ENCODE measurements around the gene STN1. TPM values are rescaled to one million over a fixed set of nuclear protein-coding genes. Genes with fewer than 3 reads are reported as not detected.
A peak's percentile ranks its signal among the peaks of the same experiment; 100 is the strongest.

Gene STN1
- total and polyA plus RNA-seq, 2 donors (not counting 1 experiment from before 2014, with no cell fraction given) = 21.7 to 36.5 TPM

DNA sequence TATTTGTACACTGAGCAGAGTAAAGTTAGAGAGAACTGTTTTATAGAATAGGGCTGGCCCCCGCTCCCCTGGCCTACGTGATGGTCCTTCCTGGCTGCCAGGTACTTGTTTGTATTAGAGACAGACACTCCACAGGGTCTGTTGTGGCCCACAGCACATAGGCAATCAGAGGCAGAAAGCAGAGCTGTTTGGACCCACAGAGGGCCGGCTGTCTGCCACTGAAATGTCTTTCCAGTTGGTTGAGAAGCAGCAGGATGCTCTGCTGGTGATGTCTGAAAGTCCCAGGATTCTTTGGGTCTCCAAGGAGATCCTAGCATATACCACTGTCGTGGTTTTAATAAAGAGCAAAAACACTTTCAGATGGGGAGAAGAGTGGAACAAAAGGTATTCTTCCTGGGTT, 5.2 kb downstream of the STN1 start:
- Histone ChIP-seq H3K4me1 (ENCODE audit: control insufficient read depth, extremely low read depth, insufficient read depth, low read length) (peaks cover 15% of the 10 kb centered on the region), H3K36me3 (ENCODE audit: control insufficient read depth, insufficient read depth, low read length) (no peaks in the 10 kb centered on the region), H3K4me2 (ENCODE audit: extremely low read depth, insufficient read depth, low read length) (no peak overlapping the region), H3K27ac (ENCODE audit: insufficient read depth, low read length) (no peak overlapping the region), H2AFZ (ENCODE audit: low read length) (no peak overlapping the region), H3K4me3 (replicated peaks in 1 of 4; ENCODE audit: control extremely low read depth in 1 of 4, insufficient read depth in 1 of 4, low read depth in 3 of 4, low read length in 4 of 4) (no peak overlapping the region), H3K9me3 (ENCODE audit: control insufficient read depth, insufficient read depth, low read depth, low read length) (no peaks in the 10 kb centered on the region), H3K79me2 (ENCODE audit: control insufficient read depth, insufficient read depth, low read length) (peaks cover 15% of the 10 kb centered on the region), H4K20me1 (ENCODE audit: control insufficient read depth, extremely low read depth, insufficient read depth, low read length) (no peaks in the 10 kb centered on the region), H3K9ac (ENCODE audit: insufficient read depth, low read length) (no peak overlapping the region), H3K27me3 (ENCODE audit: control insufficient read depth, insufficient read depth, low read length) (no peaks in the 10 kb centered on the region)
- TF ChIP-seq EZH2 (IDR thresholded peaks at IDR 0.05; ENCODE audit: low read length, missing control alignments) = no peak
- TF ChIP-seq, protein P1, sequence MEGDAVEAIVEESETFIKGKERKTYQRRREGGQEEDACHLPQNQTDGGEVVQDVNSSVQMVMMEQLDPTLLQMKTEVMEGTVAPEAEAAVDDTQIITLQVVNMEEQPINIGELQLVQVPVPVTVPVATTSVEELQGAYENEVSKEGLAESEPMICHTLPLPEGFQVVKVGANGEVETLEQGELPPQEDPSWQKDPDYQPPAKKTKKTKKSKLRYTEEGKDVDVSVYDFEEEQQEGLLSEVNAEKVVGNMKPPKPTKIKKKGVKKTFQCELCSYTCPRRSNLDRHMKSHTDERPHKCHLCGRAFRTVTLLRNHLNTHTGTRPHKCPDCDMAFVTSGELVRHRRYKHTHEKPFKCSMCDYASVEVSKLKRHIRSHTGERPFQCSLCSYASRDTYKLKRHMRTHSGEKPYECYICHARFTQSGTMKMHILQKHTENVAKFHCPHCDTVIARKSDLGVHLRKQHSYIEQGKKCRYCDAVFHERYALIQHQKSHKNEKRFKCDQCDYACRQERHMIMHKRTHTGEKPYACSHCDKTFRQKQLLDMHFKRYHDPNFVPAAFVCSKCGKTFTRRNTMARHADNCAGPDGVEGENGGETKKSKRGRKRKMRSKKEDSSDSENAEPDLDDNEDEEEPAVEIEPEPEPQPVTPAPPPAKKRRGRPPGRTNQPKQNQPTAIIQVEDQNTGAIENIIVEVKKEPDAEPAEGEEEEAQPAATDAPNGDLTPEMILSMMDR (conservative IDR thresholded peaks at IDR 0.05 in 1 of 2, IDR thresholded peaks at IDR 0.05 in 1 of 2; ENCODE audit: low read depth in 1 of 2, low read length in 2 of 2) = no peak
- no peak for DNase-seq (ENCODE audit: low read depth in 2 of 2)

DNA sequence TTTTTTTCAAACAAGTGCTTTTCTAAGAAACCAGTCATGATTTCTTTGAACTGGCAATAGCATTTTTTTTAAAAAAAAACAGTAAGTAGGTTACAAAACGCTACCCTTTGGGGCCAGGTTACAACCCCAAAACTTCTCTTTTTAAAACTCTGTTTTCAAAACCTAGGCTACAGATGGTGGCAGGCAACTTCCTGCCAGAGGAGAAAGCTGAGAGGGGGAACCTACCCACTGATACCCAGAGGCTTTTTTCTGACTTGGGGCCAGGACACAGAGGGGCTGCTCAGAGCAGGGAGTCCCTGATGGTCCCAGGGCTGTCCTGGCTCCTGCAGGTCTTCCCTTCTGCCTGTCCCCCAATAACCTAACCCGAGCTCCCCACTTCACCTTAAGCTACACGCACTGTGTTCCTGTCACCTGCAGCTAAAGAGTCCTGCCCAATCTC, 6.9 kb downstream of the STN1 start:
- no peak overlapping the region for H3K4me3 ChIP-seq (replicated peaks in 1 of 4; ENCODE audit: control extremely low read depth in 1 of 4, insufficient read depth in 1 of 4, low read depth in 3 of 4, low read length in 4 of 4)
- TF ChIP-seq EZH2 (IDR thresholded peaks at IDR 0.05; ENCODE audit: low read length, missing control alignments) = no peak
- TF ChIP-seq, protein P1 (conservative IDR thresholded peaks at IDR 0.05 in 1 of 2, IDR thresholded peaks at IDR 0.05 in 1 of 2; ENCODE audit: low read depth in 1 of 2, low read length in 2 of 2) = no peak
- H3K36me3 ChIP-seq (ENCODE audit: control insufficient read depth, insufficient read depth, low read length) = no peaks in the 10 kb centered on the region
- no peak overlapping the region for H3K4me2 ChIP-seq (ENCODE audit: extremely low read depth, insufficient read depth, low read length)
- H3K4me1 ChIP-seq (ENCODE audit: control insufficient read depth, extremely low read depth, insufficient read depth, low read length) = peaks cover 14% of the 10 kb centered on the region
- H3K27me3 ChIP-seq (ENCODE audit: control insufficient read depth, insufficient read depth, low read length) = no peaks in the 10 kb centered on the region
- no peaks in the 10 kb centered on the region for H3K9me3 ChIP-seq (ENCODE audit: control insufficient read depth, insufficient read depth, low read depth, low read length)
- peaks cover 8% of the 10 kb centered on the region for H3K79me2 ChIP-seq (ENCODE audit: control insufficient read depth, insufficient read depth, low read length)
- no peak overlapping the region for H3K27ac ChIP-seq (ENCODE audit: insufficient read depth, low read length)
- H4K20me1 ChIP-seq (ENCODE audit: control insufficient read depth, extremely low read depth, insufficient read depth, low read length) = no peaks in the 10 kb centered on the region
- no peak overlapping the region for H3K9ac ChIP-seq (ENCODE audit: insufficient read depth, low read length)
- H2AFZ ChIP-seq (ENCODE audit: low read length) = no peak overlapping the region
- no peak for DNase-seq (ENCODE audit: low read depth in 2 of 2)

DNA sequence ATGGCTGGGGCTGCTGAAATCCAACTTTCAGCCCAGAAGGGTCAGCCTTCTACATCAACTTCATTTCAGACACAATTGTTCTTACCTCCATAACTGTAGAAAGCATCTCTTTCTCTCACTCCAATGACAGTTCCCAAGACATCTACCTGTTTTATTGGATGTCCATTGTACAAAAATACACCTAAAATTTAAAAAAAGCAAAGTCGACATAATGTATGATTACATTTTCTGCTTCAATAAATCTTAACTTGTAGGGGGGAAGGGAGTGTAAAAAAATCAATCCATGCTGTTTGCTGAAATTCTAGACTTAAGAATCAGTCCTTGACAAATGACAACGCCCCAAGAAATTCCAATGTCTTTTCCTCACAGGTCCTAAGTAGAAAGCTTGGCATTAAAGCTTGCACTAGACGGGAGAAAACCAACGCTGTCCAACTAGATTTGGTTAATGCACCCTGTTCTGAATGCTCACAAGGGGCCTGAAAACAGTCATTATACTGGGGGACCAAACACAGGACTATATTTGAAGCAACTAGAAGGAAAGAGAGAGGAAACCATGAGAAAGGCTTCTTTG, 7.5 kb downstream of the STN1 start:
- Histone ChIP-seq H2AFZ (ENCODE audit: low read length) (no peak overlapping the region), H4K20me1 (ENCODE audit: control insufficient read depth, extremely low read depth, insufficient read depth, low read length) (no peaks in the 10 kb centered on the region), H3K79me2 (ENCODE audit: control insufficient read depth, insufficient read depth, low read length) (peaks cover 4% of the 10 kb centered on the region), H3K4me2 (ENCODE audit: extremely low read depth, insufficient read depth, low read length) (no peak overlapping the region), H3K27me3 (ENCODE audit: control insufficient read depth, insufficient read depth, low read length) (no peaks in the 10 kb centered on the region), H3K4me3 (replicated peaks in 1 of 4; ENCODE audit: control extremely low read depth in 1 of 4, insufficient read depth in 1 of 4, low read depth in 3 of 4, low read length in 4 of 4) (no peak overlapping the region), H3K4me1 (ENCODE audit: control insufficient read depth, extremely low read depth, insufficient read depth, low read length) (peaks cover 12% of the 10 kb centered on the region), H3K9ac (ENCODE audit: insufficient read depth, low read length) (no peak overlapping the region), H3K27ac (ENCODE audit: insufficient read depth, low read length) (no peak overlapping the region), H3K9me3 (ENCODE audit: control insufficient read depth, insufficient read depth, low read depth, low read length) (no peaks in the 10 kb centered on the region), H3K36me3 (ENCODE audit: control insufficient read depth, insufficient read depth, low read length) (no peaks in the 10 kb centered on the region)
- TF ChIP-seq, protein P1 (conservative IDR thresholded peaks at IDR 0.05 in 1 of 2, IDR thresholded peaks at IDR 0.05 in 1 of 2; ENCODE audit: low read depth in 1 of 2, low read length in 2 of 2) = no peak
- no peak for TF ChIP-seq EZH2 (IDR thresholded peaks at IDR 0.05; ENCODE audit: low read length, missing control alignments)
- DNase-seq (ENCODE audit: low read depth in 2 of 2) = peak in 1 of 2 donors; percentile 43
